T47D (cell line): ENCODE measurements around the gene LINC01488.

Source experiments
- DNase-seq, 2 experiments: peaks; one replicate each; pipeline versions ENCODE4 v3.0.0 to v3.0.0-alpha.2; 2011 to 2012; ENCODE audit warnings: low read depth in 1 of 2, low spot score in 1 of 2
- JUND ChIP-seq: IDR thresholded peaks from 2 replicates; pipeline ENCODE4 v1.6.1; 2012; ENCODE audit warnings: low read depth
- in situ Hi-C: cut with HindIII; loops from 2 replicates; pipeline ENCODE4 v1.10.0; 2016; ENCODE audit warnings: low sequenced_read_pairs, low pct_unique_long_range_greater_than_20kb

The LINC01488 gene

GRCh38 chr11:69534166-69534530 lies 52.7 kb downstream of the LINC01488 start:
- no peak for DNase-seq
- TF ChIP-seq JUND, result no peak
- in situ Hi-C loops, result no loop called here

- no peak for TF ChIP-seq JUND
- no peak for DNase-seq
- in situ Hi-C loops, result no loop called here
Measured at GRCh38 chr11:69535908-69536307, 54.4 kb downstream of the LINC01488 start.

DNA sequence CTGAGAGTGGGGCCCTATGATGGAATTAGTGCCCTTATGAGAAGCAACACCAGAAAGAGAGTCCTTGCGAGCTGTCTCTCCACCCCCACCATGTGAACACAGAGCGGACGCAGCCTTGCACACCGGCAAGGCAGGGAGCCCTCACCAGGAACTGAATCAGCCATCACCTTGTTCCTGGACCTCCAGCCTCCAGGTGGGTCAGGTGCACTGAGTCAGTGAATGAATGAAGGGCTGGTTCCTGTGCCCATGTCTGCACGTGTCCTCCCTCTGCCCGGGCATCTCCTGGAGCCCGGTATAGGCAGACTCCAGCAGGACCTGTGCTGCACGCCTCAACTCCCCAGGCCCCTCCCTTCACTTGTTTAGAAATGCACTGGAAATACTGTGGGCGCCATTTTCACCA lies 54.9 kb downstream of the LINC01488 start:
- in situ Hi-C loops, result no loop called here
- no peak for DNase-seq
- TF ChIP-seq JUND, result no peak

- in situ Hi-C loops, result no loop called here
- no peak for TF ChIP-seq JUND
- DNase-seq, result no peak
Measured at GRCh38 chr11:69537126-69537525, 55.7 kb downstream of the LINC01488 start.

- DNase-seq, result no peak
- no peak for TF ChIP-seq JUND
- in situ Hi-C loops, result no loop called here
Measured at GRCh38 chr11:69537855-69538640, 56.6 kb downstream of the LINC01488 start.

- no peak for DNase-seq
- in situ Hi-C loops, result no loop called here
- TF ChIP-seq JUND, result no peak
Measured at GRCh38 chr11:69538854-69539253, 57.4 kb downstream of the LINC01488 start.

- peak; percentile 54 to 68 for DNase-seq
- in situ Hi-C loops, result no loop called here
- no peak for TF ChIP-seq JUND
Measured at GRCh38 chr11:69539416-69540117, 58.1 kb downstream of the LINC01488 start.

- in situ Hi-C loops, result no loop called here
- DNase-seq, result peak in 1 of 2 experiments; percentile 60
- no peak for TF ChIP-seq JUND
Measured at GRCh38 chr11:69540118-69541000, 58.9 kb downstream of the LINC01488 start.

DNA sequence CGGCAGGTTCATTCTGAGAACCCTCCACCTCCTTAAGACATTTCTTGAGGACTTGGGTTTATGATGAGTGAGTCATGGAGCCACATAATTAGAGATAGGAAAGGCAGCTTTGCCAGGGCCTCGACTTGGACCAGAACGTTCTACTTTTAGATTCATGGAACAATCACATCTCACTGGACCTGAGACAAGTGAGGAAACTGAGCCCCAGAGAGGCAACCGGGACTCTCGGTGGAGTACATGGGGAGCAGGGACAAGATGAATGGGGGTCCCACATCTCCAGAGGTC lies 59.5 kb downstream of the LINC01488 start:
- no peak for DNase-seq
- no peak for TF ChIP-seq JUND
- in situ Hi-C loops, result no loop called here

GRCh38 chr11:69541501-69542313 lies 60.2 kb downstream of the LINC01488 start:
- no peak for TF ChIP-seq JUND
- in situ Hi-C loops, result no loop called here
- no peak for DNase-seq

- in situ Hi-C loops, result no loop called here
- DNase-seq, result no peak
Measured at GRCh38 chr11:69542314-69543168, 61.1 kb downstream of the LINC01488 start.

More at GRCh38 chr11:69542314-69543168, 61.1 kb downstream of the LINC01488 start:
- no peak for TF ChIP-seq JUND
